WTC11 (cell line): ENCODE results near the gene OLFM2.

ENCODE experiments used
- ATF1 ChIP-seq: sonication (generic); formaldehyde crosslinking; IDR thresholded peaks from 2 replicates; pipeline ENCODE4 v1.8.1; 2023; ENCODE audit warnings: mild to moderate bottlenecking, moderate library complexity, missing genetic modification reagents
- ATF2 ChIP-seq: sonication (generic); formaldehyde crosslinking; IDR thresholded peaks from 2 replicates; pipeline ENCODE4 v1.8.1; 2022; ENCODE audit warnings: low read depth, missing genetic modification reagents, borderline replicate concordance
- CREB1 ChIP-seq: sonication (generic); formaldehyde crosslinking; IDR thresholded peaks from 2 replicates; pipeline ENCODE4 v1.8.0; 2023; ENCODE audit warnings: mild to moderate bottlenecking, missing genetic modification reagents
- CTCF ChIP-seq: fragments of 200-600 bp; IDR thresholded peaks from 2 replicates; pipeline ENCODE4 v1.8.0; 2022; ENCODE audit warnings: antibody characterized with exemption
- E2F1 ChIP-seq: sonication (generic); formaldehyde crosslinking; IDR thresholded peaks from 2 replicates; pipeline ENCODE4 v1.8.0; 2022; ENCODE audit warnings: mild to moderate bottlenecking, missing genetic modification reagents
- SMAD3 ChIP-seq: sonication (generic); formaldehyde crosslinking; IDR thresholded peaks from 2 replicates; pipeline ENCODE4 v1.8.0; 2022; ENCODE audit warnings: missing genetic modification reagents, mild to moderate bottlenecking, borderline replicate concordance
- ZNF219 ChIP-seq: sonication (generic); formaldehyde crosslinking; IDR thresholded peaks from 2 replicates; pipeline ENCODE4 v1.8.0; 2023; ENCODE audit warnings: missing genetic modification reagents, mild to moderate bottlenecking, borderline replicate concordance

GRCh38 chr19:9910625-9911024 is 25.7 kb downstream of the OLFM2 start:
- TF ChIP-seq SMAD3 (CRISPR knock-in tag) (no peak), CTCF (no peak), CREB1 (CRISPR knock-in tag) (no peak), ATF2 (CRISPR knock-in tag) (no peak), ZNF219 (CRISPR knock-in tag) (no peak), ATF1 (CRISPR knock-in tag) (no peak), E2F1 (CRISPR knock-in tag) (no peak)
